ENCODE results near the gene CRTC1. TPM values are rescaled to one million over a fixed set of nuclear protein-coding genes. Genes with fewer than 3 reads are reported as not detected.
"Not testable (repeated sequence)": the region's sequence is repeated elsewhere in the genome, so short reads cannot be mapped to it uniquely, and the experiment has no call there.

CRTC1 gene
- polyA plus RNA-seq, 1 donor from 2014 or later, result 1.7 TPM

GRCh38 chr19:18712981-18713380 lies 29.5 kb downstream of the CRTC1 start:
- no peak overlapping the region for H3K27ac Mint-ChIP-seq
- no peaks in the 10 kb centered on the region for H3K27me3 Mint-ChIP-seq
- H3K4me1 Mint-ChIP-seq, result peaks cover 5 to 16% (median 13%) of the 10 kb centered on the region in 3 donors
- H3K4me3 Mint-ChIP-seq, result peak overlapping the region in 1 of 4 donors; percentile 56
- no peaks in the 10 kb centered on the region for H3K9me3 Mint-ChIP-seq
- H3K36me3 Mint-ChIP-seq, result peaks cover 2% of the 10 kb centered on the region

GRCh38 chr19:18713550-18714117 lies 30.2 kb downstream of the CRTC1 start:
- Mint-ChIP-seq H3K27ac (no peak overlapping the region), H3K9me3 (no peaks in the 10 kb centered on the region), H3K36me3 (peaks cover 6% of the 10 kb centered on the region), H3K4me3 (no peak overlapping the region), H3K4me1 (peaks cover 8 to 21% (median 20%) of the 10 kb centered on the region in 3 donors), H3K27me3 (no peaks in the 10 kb centered on the region)

GRCh38 chr19:18715416-18715815 lies 31.9 kb downstream of the CRTC1 start:
- Mint-ChIP-seq H3K4me3 (peak overlapping the region in 1 of 4 donors; percentile 8), H3K9me3 (no peaks in the 10 kb centered on the region), H3K27ac (no peak overlapping the region), H3K27me3 (no peaks in the 10 kb centered on the region), H3K4me1 (peaks cover 10 to 22% (median 22%) of the 10 kb centered on the region in 3 donors), H3K36me3 (peaks cover 6% of the 10 kb centered on the region)

- no peaks in the 10 kb centered on the region for H3K9me3 Mint-ChIP-seq
- peaks cover 6% of the 10 kb centered on the region for H3K36me3 Mint-ChIP-seq
- H3K27ac Mint-ChIP-seq, result no peak overlapping the region
- H3K27me3 Mint-ChIP-seq, result no peaks in the 10 kb centered on the region
- peaks cover 13 to 26% (median 24%) of the 10 kb centered on the region in 3 donors for H3K4me1 Mint-ChIP-seq
- no peak overlapping the region for H3K4me3 Mint-ChIP-seq
Measured at GRCh38 chr19:18716857-18717256, 33.4 kb downstream of the CRTC1 start.

- no peak overlapping the region for H3K4me3 Mint-ChIP-seq
- peaks cover 9% of the 10 kb centered on the region for H3K36me3 Mint-ChIP-seq
- no peaks in the 10 kb centered on the region for H3K27me3 Mint-ChIP-seq
- no peaks in the 10 kb centered on the region for H3K9me3 Mint-ChIP-seq
- H3K4me1 Mint-ChIP-seq, result peaks cover 13 to 26% (median 24%) of the 10 kb centered on the region in 3 donors
- no peak overlapping the region for H3K27ac Mint-ChIP-seq
Measured at GRCh38 chr19:18717601-18718000, 34.1 kb downstream of the CRTC1 start.

- H3K9me3 Mint-ChIP-seq, result no peaks in the 10 kb centered on the region
- H3K36me3 Mint-ChIP-seq, result peaks cover 9% of the 10 kb centered on the region
- no peak overlapping the region for H3K4me3 Mint-ChIP-seq
- no peak overlapping the region for H3K27ac Mint-ChIP-seq
- peaks cover 13 to 26% (median 21%) of the 10 kb centered on the region in 3 donors for H3K4me1 Mint-ChIP-seq
- no peaks in the 10 kb centered on the region for H3K27me3 Mint-ChIP-seq
Measured at GRCh38 chr19:18718015-18718526, 34.6 kb downstream of the CRTC1 start.

- H3K27me3 Mint-ChIP-seq, result no peaks in the 10 kb centered on the region
- peak overlapping the region in 1 of 4 donors; percentile 43 for H3K4me3 Mint-ChIP-seq
- peaks cover 17 to 30% (median 19%) of the 10 kb centered on the region in 3 donors for H3K4me1 Mint-ChIP-seq
- H3K27ac Mint-ChIP-seq, result peak overlapping the region in 1 of 3 donors; percentile 63
- H3K9me3 Mint-ChIP-seq, result no peaks in the 10 kb centered on the region
- peaks cover 9% of the 10 kb centered on the region for H3K36me3 Mint-ChIP-seq
Measured at GRCh38 chr19:18718846-18719458, 35.5 kb downstream of the CRTC1 start.

GRCh38 chr19:18719541-18719940 lies 36.1 kb downstream of the CRTC1 start:
- Mint-ChIP-seq H3K4me3 (no peak overlapping the region), H3K4me1 (peaks cover 17 to 30% (median 19%) of the 10 kb centered on the region in 3 donors), H3K9me3 (no peaks in the 10 kb centered on the region), H3K27me3 (no peaks in the 10 kb centered on the region), H3K36me3 (peaks cover 9% of the 10 kb centered on the region), H3K27ac (no peak overlapping the region)

GRCh38 chr19:18723871-18724377 lies 40.4 kb downstream of the CRTC1 start:
- Mint-ChIP-seq H3K4me3 (no peak overlapping the region), H3K27ac (no peak overlapping the region), H3K9me3 (no peaks in the 10 kb centered on the region), H3K36me3 (peaks cover 5% of the 10 kb centered on the region), H3K27me3 (no peaks in the 10 kb centered on the region), H3K4me1 (peaks cover 2 to 10% (median 9%) of the 10 kb centered on the region in 3 donors)

GRCh38 chr19:18725841-18726770 lies 42.6 kb downstream of the CRTC1 start:
- H3K4me3 Mint-ChIP-seq, result no peak overlapping the region
- H3K9me3 Mint-ChIP-seq, result no peaks in the 10 kb centered on the region
- peaks cover 5% of the 10 kb centered on the region for H3K36me3 Mint-ChIP-seq
- no peak overlapping the region for H3K27ac Mint-ChIP-seq
- H3K4me1 Mint-ChIP-seq, result peaks cover 2 to 5% (median 4%) of the 10 kb centered on the region in 3 donors
- H3K27me3 Mint-ChIP-seq, result no peaks in the 10 kb centered on the region

GRCh38 chr19:18726846-18727245 lies 43.4 kb downstream of the CRTC1 start:
- peaks cover 3 to 6% (median 5%) of the 10 kb centered on the region in 3 donors for H3K4me1 Mint-ChIP-seq
- H3K36me3 Mint-ChIP-seq, result peaks cover 5% of the 10 kb centered on the region
- H3K27ac Mint-ChIP-seq, result no peak overlapping the region
- no peak overlapping the region for H3K4me3 Mint-ChIP-seq
- H3K9me3 Mint-ChIP-seq, result no peaks in the 10 kb centered on the region
- H3K27me3 Mint-ChIP-seq, result no peaks in the 10 kb centered on the region

GRCh38 chr19:18727602-18728001 lies 44.1 kb downstream of the CRTC1 start:
- not testable (repeated sequence) for H3K36me3 Mint-ChIP-seq, H3K27me3 Mint-ChIP-seq, H3K9me3 Mint-ChIP-seq, H3K27ac Mint-ChIP-seq, H3K4me1 Mint-ChIP-seq, H3K4me3 Mint-ChIP-seq

GRCh38 chr19:18729933-18730530 lies 46.6 kb downstream of the CRTC1 start:
- H3K4me1 Mint-ChIP-seq, result peaks cover 0 to 3% (median 2%) of the 10 kb centered on the region in 3 donors
- H3K36me3 Mint-ChIP-seq, result peaks cover 2% of the 10 kb centered on the region
- H3K27ac Mint-ChIP-seq, result no peak overlapping the region
- H3K4me3 Mint-ChIP-seq, result no peak overlapping the region
- no peaks in the 10 kb centered on the region for H3K9me3 Mint-ChIP-seq
- no peaks in the 10 kb centered on the region for H3K27me3 Mint-ChIP-seq

GRCh38 chr19:18730885-18731513 lies 47.5 kb downstream of the CRTC1 start:
- H3K4me1 Mint-ChIP-seq, result peaks cover 0 to 3% (median 2%) of the 10 kb centered on the region in 3 donors
- H3K4me3 Mint-ChIP-seq, result peak overlapping the region in 1 of 4 donors; percentile 12
- H3K9me3 Mint-ChIP-seq, result no peaks in the 10 kb centered on the region
- H3K27ac Mint-ChIP-seq, result no peak overlapping the region
- no peaks in the 10 kb centered on the region for H3K27me3 Mint-ChIP-seq
- H3K36me3 Mint-ChIP-seq, result peaks cover 2% of the 10 kb centered on the region
